Activated T-cell treated with anti-CD3 and anti-CD28 coated beads, Interleukin-2, amount 50 U/mL, for 72 hours (primary cell): ENCODE measurements around the gene MID1. TPM values are rescaled to one million over a fixed set of nuclear protein-coding genes. Genes with fewer than 3 reads are reported as not detected.

Source experiments
- ATAC-seq, 2 donors: fragments of 150-1000 bp; cut with Tn5 transposase; replicated peaks in 1 of 2; 2 replicates each; pipeline ENCODE4 v1.10.0; 2021; ENCODE audit warnings: moderate library complexity in 2 of 2, mild to moderate bottlenecking in 1 of 2
- DNase-seq, 2 donors: peaks; one replicate each; pipeline ENCODE4 v3.0.0; 2021 to 2022; ENCODE audit warnings: mixed read lengths in 1 of 2
- H3K27ac Mint-ChIP-seq: one replicate; pipeline ENCODE4 v1.8.0; 2022; ENCODE audit warnings: mild to moderate bottlenecking, moderate library complexity, mixed read lengths
- H3K27me3 Mint-ChIP-seq: one replicate; pipeline ENCODE4 v1.8.0; 2022; ENCODE audit warnings: low read depth, mixed read lengths
- H3K36me3 Mint-ChIP-seq, 2 donors: one replicate each; pipeline ENCODE4 v1.8.0; 2022; ENCODE audit warnings: mixed read lengths in 2 of 2, mild to moderate bottlenecking in 1 of 2; ENCODE audit not compliant: insufficient read depth in 2 of 2
- H3K4me1 Mint-ChIP-seq: one replicate; pipeline ENCODE4 v1.8.0; 2022; ENCODE audit warnings: low read depth, mixed read lengths
- H3K4me3 Mint-ChIP-seq, 2 donors: one replicate each; pipeline ENCODE4 v1.8.0; 2022; ENCODE audit warnings: mild to moderate bottlenecking in 2 of 2, mixed read lengths in 2 of 2, moderate library complexity in 2 of 2
- H3K9me3 Mint-ChIP-seq, 2 donors: one replicate each; pipeline ENCODE4 v1.8.0; 2022; ENCODE audit warnings: mixed read lengths in 2 of 2
- total RNA-seq, 2 donors: library from RNA; stranded (reverse); gene quantifications; one replicate each; pipeline ENCODE4 v1.2.3, GENCODE V29; 2022

The MID1 gene
- total RNA-seq, 2 donors from 2014 or later: 0.60 to 1.1 TPM

- H3K4me1 Mint-ChIP-seq: no peaks in the 10 kb centered on the region
- peaks cover 0 to 2% of the 10 kb centered on the region in 2 donors for H3K9me3 Mint-ChIP-seq
Measured at GRCh38 chrX:10564484-10564883, 55.9 kb downstream of the MID1 start.

GRCh38 chrX:10557166-10557565 lies 63.2 kb downstream of the MID1 start:
- H3K4me3 Mint-ChIP-seq: no peak overlapping the region
- DNase-seq (no peak), ATAC-seq (no peak)
- H3K27me3 Mint-ChIP-seq: peaks cover 13% of the 10 kb centered on the region
- no peak overlapping the region for H3K27ac Mint-ChIP-seq
- H3K36me3 Mint-ChIP-seq: no peaks in the 10 kb centered on the region
- peaks cover 0 to 8% of the 10 kb centered on the region in 2 donors for H3K9me3 Mint-ChIP-seq
- no peaks in the 10 kb centered on the region for H3K4me1 Mint-ChIP-seq

More at GRCh38 chrX:10564484-10564883, 55.9 kb downstream of the MID1 start:
- ATAC-seq: no peak
- H3K4me3 Mint-ChIP-seq: no peak overlapping the region
- no peak overlapping the region for H3K27ac Mint-ChIP-seq
- no peak for DNase-seq
- H3K27me3 Mint-ChIP-seq: no peaks in the 10 kb centered on the region
- no peaks in the 10 kb centered on the region for H3K36me3 Mint-ChIP-seq

GRCh38 chrX:10556405-10556804 lies 64.0 kb downstream of the MID1 start:
- Mint-ChIP-seq H3K4me1 (no peaks in the 10 kb centered on the region), H3K27ac (no peak overlapping the region), H3K36me3 (no peaks in the 10 kb centered on the region), H3K9me3 (peaks cover 0 to 9% of the 10 kb centered on the region in 2 donors), H3K4me3 (no peak overlapping the region), H3K27me3 (peaks cover 13% of the 10 kb centered on the region)
- no peak for ATAC-seq
- no peak for DNase-seq

GRCh38 chrX:10555846-10556245 lies 64.5 kb downstream of the MID1 start:
- Mint-ChIP-seq H3K36me3 (no peaks in the 10 kb centered on the region), H3K4me3 (no peak overlapping the region)

GRCh38 chrX:10554612-10555270 lies 65.6 kb downstream of the MID1 start:
- H3K9me3 Mint-ChIP-seq: peaks cover 0 to 9% of the 10 kb centered on the region in 2 donors
- H3K4me3 Mint-ChIP-seq: no peak overlapping the region
- peaks cover 13% of the 10 kb centered on the region for H3K27me3 Mint-ChIP-seq
- no peaks in the 10 kb centered on the region for H3K36me3 Mint-ChIP-seq
- no peak overlapping the region for H3K27ac Mint-ChIP-seq
- H3K4me1 Mint-ChIP-seq: no peaks in the 10 kb centered on the region
- ATAC-seq: no peak
- no peak for DNase-seq

More at GRCh38 chrX:10555846-10556245, 64.5 kb downstream of the MID1 start:
- H3K27ac Mint-ChIP-seq: no peak overlapping the region
- H3K9me3 Mint-ChIP-seq: peaks cover 0 to 9% of the 10 kb centered on the region in 2 donors
- DNase-seq: no peak
- H3K27me3 Mint-ChIP-seq: peaks cover 13% of the 10 kb centered on the region
- no peak for ATAC-seq
- H3K4me1 Mint-ChIP-seq: no peaks in the 10 kb centered on the region

- Mint-ChIP-seq H3K9me3 (peaks cover 0 to 1% of the 10 kb centered on the region in 2 donors), H3K4me1 (no peaks in the 10 kb centered on the region), H3K27me3 (no peaks in the 10 kb centered on the region), H3K4me3 (no peak overlapping the region), H3K27ac (no peak overlapping the region), H3K36me3 (no peaks in the 10 kb centered on the region)
- DNase-seq: no peak
- no peak for ATAC-seq
Measured at GRCh38 chrX:10549280-10549679, 71.1 kb downstream of the MID1 start.

GRCh38 chrX:10548688-10549087 lies 71.7 kb downstream of the MID1 start:
- DNase-seq (no peak), ATAC-seq (no peak)
- Mint-ChIP-seq H3K4me3 (no peak overlapping the region), H3K36me3 (no peaks in the 10 kb centered on the region), H3K27ac (no peak overlapping the region), H3K27me3 (no peaks in the 10 kb centered on the region), H3K9me3 (peaks cover 0 to 1% of the 10 kb centered on the region in 2 donors), H3K4me1 (no peaks in the 10 kb centered on the region)

GRCh38 chrX:10545882-10546281 lies 74.5 kb downstream of the MID1 start:
- no peak for DNase-seq
- H3K4me1 Mint-ChIP-seq: no peaks in the 10 kb centered on the region
- H3K9me3 Mint-ChIP-seq: no peaks in the 10 kb centered on the region
- no peak overlapping the region for H3K27ac Mint-ChIP-seq
- no peaks in the 10 kb centered on the region for H3K36me3 Mint-ChIP-seq
- H3K27me3 Mint-ChIP-seq: no peaks in the 10 kb centered on the region
- no peak overlapping the region for H3K4me3 Mint-ChIP-seq
- no peak for ATAC-seq

- ATAC-seq: no peak
- Mint-ChIP-seq H3K4me3 (no peak overlapping the region), H3K27me3 (no peaks in the 10 kb centered on the region), H3K9me3 (no peaks in the 10 kb centered on the region), H3K4me1 (no peaks in the 10 kb centered on the region), H3K36me3 (no peaks in the 10 kb centered on the region), H3K27ac (no peak overlapping the region)
- no peak for DNase-seq
Measured at GRCh38 chrX:10542586-10542985, 77.8 kb downstream of the MID1 start.

- Mint-ChIP-seq H3K9me3 (no peaks in the 10 kb centered on the region), H3K27me3 (no peaks in the 10 kb centered on the region), H3K4me1 (no peaks in the 10 kb centered on the region), H3K4me3 (no peak overlapping the region), H3K27ac (no peak overlapping the region), H3K36me3 (no peaks in the 10 kb centered on the region)
- no peak for ATAC-seq
- DNase-seq: no peak
Measured at GRCh38 chrX:10538831-10539230, 81.6 kb downstream of the MID1 start.

- Mint-ChIP-seq H3K4me3 (no peak overlapping the region), H3K4me1 (no peaks in the 10 kb centered on the region), H3K27ac (no peak overlapping the region), H3K27me3 (no peaks in the 10 kb centered on the region), H3K36me3 (no peaks in the 10 kb centered on the region), H3K9me3 (no peaks in the 10 kb centered on the region)
- no peak for ATAC-seq
- no peak for DNase-seq
Measured at GRCh38 chrX:10537308-10537707, 83.1 kb downstream of the MID1 start.

GRCh38 chrX:10536744-10537143 lies 83.6 kb downstream of the MID1 start:
- Mint-ChIP-seq H3K27ac (no peak overlapping the region), H3K36me3 (no peaks in the 10 kb centered on the region), H3K9me3 (no peaks in the 10 kb centered on the region), H3K27me3 (no peaks in the 10 kb centered on the region), H3K4me3 (no peak overlapping the region), H3K4me1 (no peaks in the 10 kb centered on the region)
- ATAC-seq (no peak), DNase-seq (no peak)

- Mint-ChIP-seq H3K4me3 (no peak overlapping the region), H3K4me1 (no peaks in the 10 kb centered on the region), H3K36me3 (no peaks in the 10 kb centered on the region), H3K27ac (no peak overlapping the region), H3K9me3 (no peaks in the 10 kb centered on the region), H3K27me3 (no peaks in the 10 kb centered on the region)
- ATAC-seq (no peak), DNase-seq (no peak)
Measured at GRCh38 chrX:10534611-10535010, 85.8 kb downstream of the MID1 start.

- Mint-ChIP-seq H3K4me3 (no peak overlapping the region), H3K9me3 (no peaks in the 10 kb centered on the region)
Measured at GRCh38 chrX:10533696-10534365, 86.6 kb downstream of the MID1 start.

More at GRCh38 chrX:10533696-10534365, 86.6 kb downstream of the MID1 start:
- DNase-seq (no peak), ATAC-seq (no peak)
- H3K27ac Mint-ChIP-seq: no peak overlapping the region
- H3K27me3 Mint-ChIP-seq: no peaks in the 10 kb centered on the region
- no peaks in the 10 kb centered on the region for H3K36me3 Mint-ChIP-seq
- no peaks in the 10 kb centered on the region for H3K4me1 Mint-ChIP-seq
